NCI-H146 (cell line): Measurements from ENCODE around the gene C2orf66.

Experiments
- DNase-seq: peaks from one replicate; lab custom pipeline; 2025; lab: John Stamatoyannopoulos, UW

The C2orf66 gene

DNA sequence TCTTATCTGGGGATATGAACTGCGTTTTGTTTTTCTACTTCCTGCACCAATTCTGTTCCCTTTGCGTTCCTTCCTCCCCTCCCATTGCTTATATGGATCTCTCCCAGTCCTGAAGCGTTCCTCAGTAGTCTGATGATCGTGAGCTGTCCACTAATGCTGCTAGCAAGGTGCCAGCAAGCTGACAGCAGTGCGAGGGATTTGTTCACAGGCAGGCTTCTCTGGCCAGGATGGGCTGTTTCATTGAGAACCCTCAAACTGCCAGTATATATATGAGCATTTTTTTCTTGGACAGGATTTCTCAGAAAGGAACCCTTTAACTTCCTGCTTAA, 49.8 kb downstream of the C2orf66 start:
- no peak for DNase-seq

DNA sequence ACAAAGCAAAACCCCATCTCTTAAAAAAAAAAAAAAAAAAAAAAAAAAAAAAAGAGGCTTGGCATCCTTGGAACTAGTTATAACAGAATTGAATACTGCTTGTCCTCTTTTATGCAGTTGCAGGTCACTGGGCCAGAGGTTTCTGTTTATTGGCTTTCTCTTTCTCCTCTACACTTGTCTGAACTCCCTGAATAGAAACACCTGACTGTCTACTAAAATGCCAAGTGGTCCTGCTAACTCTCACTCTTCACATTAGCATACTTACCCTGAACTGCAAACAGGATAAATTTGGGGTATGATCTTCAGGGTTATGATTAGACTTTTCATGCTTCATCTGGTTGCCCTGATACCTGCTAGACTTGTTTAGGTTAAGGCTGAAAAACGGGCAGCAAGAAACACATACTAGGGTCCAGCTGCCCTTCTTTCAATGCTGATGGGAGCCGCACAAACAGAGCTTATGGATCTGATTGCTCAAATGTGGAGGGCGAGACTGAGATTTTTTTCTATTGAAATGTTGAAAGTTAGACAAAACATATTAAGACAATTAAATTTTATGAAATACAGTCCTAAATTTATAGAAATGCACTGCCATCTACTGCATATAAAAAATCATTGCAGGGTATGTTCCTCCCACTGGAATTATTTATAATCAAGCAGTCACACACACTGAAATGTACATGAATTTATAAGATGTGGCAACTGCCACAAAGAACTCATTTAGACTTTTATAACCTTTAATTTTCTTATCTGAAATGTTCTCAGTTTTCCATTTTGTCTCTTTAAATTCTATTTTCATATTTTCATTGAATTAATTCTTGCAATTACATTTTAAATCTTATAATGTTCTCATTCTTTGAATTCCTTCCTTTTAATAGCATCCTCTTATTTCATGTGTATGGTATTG, 50.4 kb downstream of the C2orf66 start:
- no peak for DNase-seq
